Endothelial cell of umbilical vein (primary cell): ENCODE data around the gene LIMD2. TPM values are rescaled to one million over a fixed set of nuclear protein-coding genes. Genes with fewer than 3 reads are reported as not detected.

Experiments used
- BruUV-seq: library from RNA; stranded (reverse); fragments of 400-500 nt; replicated peaks from 2 replicates; lab custom pipeline; 2021; lab: Mats Ljungman, UMichigan
- CTCF ChIA-PET: fragments of 300-600, 350-600 bp; sonication (Branson Sonifier 250); formaldehyde crosslinking; loops from one replicate; lab custom pipeline; 2021; ENCODE audit warnings: antibody characterized with exemption, inconsistent platforms; lab: Charles Lee
- POLR2A ChIA-PET: fragments of 300-600, 350-600 bp; sonication (Branson Sonifier 250); formaldehyde crosslinking; loops from one replicate; lab custom pipeline; 2021; ENCODE audit warnings: antibody characterized with exemption, inconsistent platforms; lab: Charles Lee
- DNase-seq: peaks from one replicate; pipeline ENCODE4 v3.0.0-alpha.2; 2011; ENCODE audit warnings: low read depth, low spot score
- FAIRE-seq: peaks from 2 replicates; lab custom pipeline; 2011; peaks lifted over from hg19 to GRCh38; lab: Jason Lieb, UNC
- H2AFZ ChIP-seq: 2 replicates; pipeline ENCODE4 v1.6.0; 2012; ENCODE audit warnings: low read depth, low read length, control low read depth, inconsistent platforms
- H3K27ac ChIP-seq: 2 replicates; pipeline ENCODE4 v1.5.1; 2011; ENCODE audit warnings: low read depth, mild to moderate bottlenecking, control low read depth, low read length, moderate library complexity; ENCODE audit not compliant: insufficient read depth
- H3K27me3 ChIP-seq, 2 experiments: 2 replicates each; pipeline versions ENCODE4 v1.6.0 to v1.6.1; 2011; ENCODE audit warnings: low read length in 2 of 2, mixed read lengths in 1 of 2; ENCODE audit not compliant: control insufficient read depth in 2 of 2, insufficient read depth in 2 of 2
- H3K36me3 ChIP-seq, 2 experiments: 2 replicates in 1 of 2; 3 replicates in 1 of 2; pipeline ENCODE4 v1.5.1; 2011; ENCODE audit warnings: low read length in 2 of 2, mild to moderate bottlenecking in 1 of 2, moderate library complexity in 1 of 2; ENCODE audit not compliant: control insufficient read depth in 2 of 2, insufficient read depth in 2 of 2; ENCODE audit errors: extremely low read depth in 1 of 2
- H3K4me1 ChIP-seq: 3 replicates; pipeline ENCODE4 v1.5.1; 2011; ENCODE audit warnings: mild to moderate bottlenecking, low read length; ENCODE audit not compliant: control insufficient read depth, insufficient read depth; ENCODE audit errors: extremely low read depth
- H3K4me2 ChIP-seq: 2 replicates; pipeline ENCODE4 v1.6.1; 2011; ENCODE audit warnings: low read length, control low read depth, mixed read lengths; ENCODE audit not compliant: insufficient read depth
- H3K4me3 ChIP-seq, 3 experiments: fragments of 200-600 bp in 1 of 3; sonication (generic), shearing (Covaris generic) in 1 of 3; replicated peaks in 1 of 3; 2 replicates each; pipeline ENCODE4 v1.5.1; 2011 to 2016; ENCODE audit warnings: control low read depth in 3 of 3, low read length in 3 of 3, mild to moderate bottlenecking in 2 of 3, inconsistent platforms in 1 of 3, low read depth in 1 of 3, moderate library complexity in 1 of 3; ENCODE audit not compliant: insufficient read depth in 1 of 3
- H3K79me2 ChIP-seq: 2 replicates; pipeline ENCODE4 v1.6.0; 2012; ENCODE audit warnings: low read length, inconsistent platforms; ENCODE audit not compliant: control insufficient read depth, insufficient read depth
- H3K9ac ChIP-seq: replicated peaks from 2 replicates; pipeline ENCODE3; 2011; ENCODE audit warnings: low read length, control low read depth; ENCODE audit not compliant: insufficient read depth; ENCODE audit errors: extremely low read depth
- H3K9me1 ChIP-seq: replicated peaks from 3 replicates; pipeline ENCODE4 v1.6.0; 2011; ENCODE audit warnings: mild to moderate bottlenecking, low read length; ENCODE audit not compliant: control insufficient read depth, insufficient read depth; ENCODE audit errors: extremely low read depth
- H3K9me3 ChIP-seq: replicated peaks from 2 replicates; pipeline ENCODE4 v1.5.1; 2012; ENCODE audit warnings: low read length, inconsistent platforms; ENCODE audit not compliant: control insufficient read depth, insufficient read depth
- H4K20me1 ChIP-seq: replicated peaks from 2 replicates; pipeline ENCODE3; 2011; ENCODE audit warnings: mild to moderate bottlenecking, low read length; ENCODE audit not compliant: control insufficient read depth, insufficient read depth; ENCODE audit errors: extremely low read depth
- CTCF ChIP-seq, 2 donors: IDR thresholded peaks; 1 replicate in 1 of 2; 2 replicates in 1 of 2; pipeline ENCODE4 v1.5.1; 2011; ENCODE audit warnings: low read length in 2 of 2, mild to moderate bottlenecking in 2 of 2, moderate library complexity in 2 of 2, control low read depth in 1 of 2, inconsistent platforms in 1 of 2, low read depth in 1 of 2; ENCODE audit not compliant: insufficient read depth in 1 of 2; ENCODE audit errors: extremely low read depth in 1 of 2
- EZH2 ChIP-seq: IDR thresholded peaks from 2 replicates; pipeline ENCODE4 v1.6.1; 2012; ENCODE audit warnings: borderline replicate concordance, low read depth, mild to moderate bottlenecking, moderate library complexity, low read length, inconsistent platforms; ENCODE audit not compliant: severe bottlenecking
- FOS ChIP-seq: IDR thresholded peaks from 2 replicates; pipeline ENCODE4 v1.6.1; 2011; ENCODE audit warnings: mild to moderate bottlenecking, low read length, moderate library complexity, borderline replicate concordance; ENCODE audit not compliant: insufficient read depth
- GATA2 ChIP-seq: IDR thresholded peaks from 2 replicates; pipeline ENCODE4 v1.7.0; 2011; ENCODE audit warnings: low read depth, mild to moderate bottlenecking, moderate library complexity, mixed read lengths, low read length; ENCODE audit not compliant: insufficient read length, insufficient read depth
- JUN ChIP-seq: IDR thresholded peaks from 2 replicates; pipeline ENCODE4 v1.6.1; 2011; ENCODE audit warnings: borderline replicate concordance, low read depth; ENCODE audit not compliant: insufficient read length, insufficient read depth
- MYC ChIP-seq: IDR thresholded peaks from one replicate; pipeline ENCODE4 v1.6.1; 2011; ENCODE audit warnings: mild to moderate bottlenecking, low read depth, low read length
- POLR2A ChIP-seq: IDR thresholded peaks from 2 replicates; pipeline ENCODE4 v1.6.1; 2012; ENCODE audit warnings: low read depth, mild to moderate bottlenecking, control low read depth, low read length
- POLR2AphosphoS5 ChIP-seq: IDR thresholded peaks from 2 replicates; pipeline ENCODE4 v1.6.1; 2012; ENCODE audit warnings: low read depth, mild to moderate bottlenecking, control low read depth, low read length, moderate library complexity; ENCODE audit not compliant: insufficient read depth
- dilution Hi-C: fragments of 300-500 bp; cut with MboI; formaldehyde crosslinking; loops from one replicate; pipeline ENCODE4 v1.15.0; 2019; ENCODE audit warnings: low sequenced_read_pairs; ENCODE audit not compliant: extremely low pct_ligation_motif_present
- intact Hi-C: fragments of 100-400 bp; cut with micrococcal nuclease; formaldehyde crosslinking; loops from one replicate; pipeline ENCODE4 v1.10.0; 2022
- polyA plus RNA-seq, 4 experiments: library from polyadenylated mRNA; depleted of rRNA in 3 of 4; stranded (reverse) in 3 of 4; unstranded in 1 of 4; fragments of >200 nt; gene quantifications; 2 replicates each; pipeline versions ENCODE4 v1.2.1 to v1.2.3, GENCODE V29; 2011 to 2012; ENCODE audit warnings: missing spikeins in 1 of 4
- total RNA-seq: library from RNA; stranded (reverse); gene quantifications from 2 replicates; pipeline ENCODE4 v1.2.3, GENCODE V29; 2021
- TF ChIP-seq, protein P1 (sequence below): IDR thresholded peaks from 2 replicates; pipeline ENCODE4 v1.6.1; 2011; ENCODE audit not compliant: insufficient read depth, insufficient read length

Gene LIMD2
- total and polyA plus RNA-seq, 2 donors (not counting 3 experiments of a cell fraction or from before 2014, with no cell fraction given) = 69.0 to 83.9 TPM

GRCh38 chr17:63692195-63692816 is 7.6 kb downstream of the LIMD2 start:
- no peak for TF ChIP-seq POLR2A
- no peak for TF ChIP-seq JUN
- TF ChIP-seq FOS = no peak
- no peak for TF ChIP-seq EZH2
- no peak for TF ChIP-seq MYC
- no peak for TF ChIP-seq POLR2AphosphoS5
- no peak for TF ChIP-seq CTCF (IDR thresholded peaks at IDR 0.05; ENCODE audit: extremely low read depth in 1 of 2, insufficient read depth in 1 of 2, low read depth in 1 of 2, low read length in 2 of 2)
- no peak for TF ChIP-seq GATA2
- TF ChIP-seq, protein P1, sequence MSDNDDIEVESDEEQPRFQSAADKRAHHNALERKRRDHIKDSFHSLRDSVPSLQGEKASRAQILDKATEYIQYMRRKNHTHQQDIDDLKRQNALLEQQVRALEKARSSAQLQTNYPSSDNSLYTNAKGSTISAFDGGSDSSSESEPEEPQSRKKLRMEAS = no peak
- dilution Hi-C loops = no loop called here
- CTCF ChIA-PET = no interaction called here

More at GRCh38 chr17:63692195-63692816, 7.6 kb downstream of the LIMD2 start:
- no peak overlapping the region for H3K27ac ChIP-seq
- H3K9me1 ChIP-seq = no peaks in the 10 kb centered on the region
- H3K4me2 ChIP-seq = no peak overlapping the region
- no peak for DNase-seq
- H3K36me3 ChIP-seq = peaks cover 9 to 65% of the 10 kb centered on the region in 2 experiments
- FAIRE-seq = no peak
- no peak overlapping the region for H3K4me3 ChIP-seq
- H4K20me1 ChIP-seq = no peaks in the 10 kb centered on the region
- H3K79me2 ChIP-seq = no peaks in the 10 kb centered on the region
- no peaks in the 10 kb centered on the region for H3K9me3 ChIP-seq
- intact Hi-C loops = no loop called here
- H3K9ac ChIP-seq = no peak overlapping the region
- BruUV-seq = no TSS peak
- peaks cover under 1% of the 10 kb centered on the region for H3K4me1 ChIP-seq
- no peak overlapping the region for H2AFZ ChIP-seq
- POLR2A ChIA-PET = no interaction called here
- H3K27me3 ChIP-seq = no peaks in the 10 kb centered on the region
